ENCODE data around the gene CA10.

The CA10 gene

DNA sequence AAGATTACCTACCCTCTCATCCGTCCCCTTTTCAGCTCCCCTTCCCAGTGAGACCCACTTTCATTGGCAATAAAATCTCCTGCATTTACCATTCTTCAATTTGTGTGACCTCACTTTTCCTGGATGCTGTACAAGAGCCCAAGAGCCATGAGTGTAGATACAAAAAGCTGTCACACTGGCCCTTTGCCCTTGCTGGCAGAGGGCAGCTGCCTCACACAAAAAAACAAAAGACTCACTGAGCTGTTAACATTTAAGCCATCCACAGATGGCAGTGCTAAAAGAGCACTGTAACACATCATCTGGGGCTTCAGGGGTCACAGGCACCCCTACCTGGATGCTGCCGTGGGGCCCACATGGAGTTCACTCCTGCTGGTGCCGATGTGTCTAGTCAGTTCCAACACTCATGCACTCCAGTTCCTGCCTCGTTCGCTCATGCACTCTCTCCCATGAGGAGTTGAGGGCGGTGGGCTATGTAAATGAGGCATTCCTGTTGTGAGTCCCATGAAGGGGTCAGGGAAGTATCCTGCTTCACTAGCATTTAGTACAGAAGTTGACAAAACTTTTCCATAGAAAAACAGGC lies 123.1 kb downstream of the CA10 start:
- no peaks in the 10 kb centered on the region for H3K36me3 ChIP-seq (ENCODE audit: low read length)
- no peaks in the 10 kb centered on the region for H3K9me2 ChIP-seq (replicated peaks; ENCODE audit: insufficient read depth, low read length)
- H3K4me2 ChIP-seq (ENCODE audit: low read depth, low read length, poor library complexity, severe bottlenecking) = no peak overlapping the region
- H3K27me3 ChIP-seq (ENCODE audit: low read length) = no peaks in the 10 kb centered on the region
- no peaks in the 10 kb centered on the region for H4K20me1 ChIP-seq (ENCODE audit: low read depth, low read length)
- H3K9me3 ChIP-seq (ENCODE audit: insufficient read depth, low read length) = no peaks in the 10 kb centered on the region
- TF ChIP-seq EZH2phosphoT487 (conservative IDR thresholded peaks at IDR 0.05; ENCODE audit: low read length) (no peak), CTCF (IDR thresholded peaks at IDR 0.05; ENCODE audit: insufficient read depth, low read length, poor library complexity, severe bottlenecking) (no peak)
- no peak overlapping the region for H3K4me3 ChIP-seq (ENCODE audit: insufficient read depth, low read length, poor library complexity, severe bottlenecking)
- no peak overlapping the region for H3K9ac ChIP-seq (ENCODE audit: low read length)
- no peak overlapping the region for H2AFZ ChIP-seq (ENCODE audit: low read depth, low read length, severe bottlenecking)
- H3K27ac ChIP-seq (ENCODE audit: low read depth, low read length) = no peak overlapping the region
- H3K79me2 ChIP-seq (ENCODE audit: insufficient read depth, low read length) = no peaks in the 10 kb centered on the region
- no peaks in the 10 kb centered on the region for H3F3A ChIP-seq (ENCODE audit: insufficient read depth)

- no peak overlapping the region for H3K9ac ChIP-seq (ENCODE audit: low read length)
- no peak overlapping the region for H3K4me2 ChIP-seq (ENCODE audit: low read depth, low read length, poor library complexity, severe bottlenecking)
- H3K79me2 ChIP-seq (ENCODE audit: insufficient read depth, low read length) = no peaks in the 10 kb centered on the region
- H3K4me3 ChIP-seq (ENCODE audit: insufficient read depth, low read length, poor library complexity, severe bottlenecking) = no peak overlapping the region
- no peaks in the 10 kb centered on the region for H3F3A ChIP-seq (ENCODE audit: insufficient read depth)
- H3K27ac ChIP-seq (ENCODE audit: low read depth, low read length) = no peak overlapping the region
- H3K9me2 ChIP-seq (replicated peaks; ENCODE audit: insufficient read depth, low read length) = no peaks in the 10 kb centered on the region
- no peaks in the 10 kb centered on the region for H3K27me3 ChIP-seq (ENCODE audit: low read length)
- no peaks in the 10 kb centered on the region for H3K9me3 ChIP-seq (ENCODE audit: insufficient read depth, low read length)
- H4K20me1 ChIP-seq (ENCODE audit: low read depth, low read length) = no peaks in the 10 kb centered on the region
- no peaks in the 10 kb centered on the region for H3K36me3 ChIP-seq (ENCODE audit: low read length)
- TF ChIP-seq CTCF (IDR thresholded peaks at IDR 0.05; ENCODE audit: insufficient read depth, low read length, poor library complexity, severe bottlenecking) (no peak), EZH2phosphoT487 (conservative IDR thresholded peaks at IDR 0.05; ENCODE audit: low read length) (no peak)
- H2AFZ ChIP-seq (ENCODE audit: low read depth, low read length, severe bottlenecking) = no peak overlapping the region
These were observed 126.1 kb downstream of the CA10 start for GRCh38 chr17:52032454-52032853.

DNA sequence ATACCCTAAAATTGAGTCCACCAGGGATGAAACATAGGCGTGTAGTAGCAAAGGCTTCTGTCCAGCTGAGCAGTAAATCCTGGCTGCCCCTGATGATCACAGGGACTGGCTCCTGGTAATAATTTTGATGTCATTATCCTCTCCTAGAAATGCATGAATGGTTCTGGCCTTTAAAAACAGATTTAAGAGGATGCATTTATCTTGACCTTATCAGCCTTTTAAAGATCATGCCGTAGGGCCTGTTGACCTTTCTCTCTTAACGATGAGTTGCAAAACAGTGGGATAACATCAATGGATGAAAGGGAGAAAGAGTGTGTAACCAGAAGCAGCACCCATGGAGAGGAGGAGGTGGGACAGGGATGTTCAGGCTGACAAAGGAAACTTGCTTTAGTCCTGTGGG lies 128.5 kb downstream of the CA10 start:
- Histone ChIP-seq H3K36me3 (ENCODE audit: low read length) (no peaks in the 10 kb centered on the region), H3K4me3 (ENCODE audit: insufficient read depth, low read length, poor library complexity, severe bottlenecking) (no peak overlapping the region), H3K27ac (ENCODE audit: low read depth, low read length) (no peak overlapping the region), H2AFZ (ENCODE audit: low read depth, low read length, severe bottlenecking) (no peak overlapping the region), H3K4me2 (ENCODE audit: low read depth, low read length, poor library complexity, severe bottlenecking) (no peak overlapping the region), H3K27me3 (ENCODE audit: low read length) (no peaks in the 10 kb centered on the region), H3K79me2 (ENCODE audit: insufficient read depth, low read length) (no peaks in the 10 kb centered on the region), H4K20me1 (ENCODE audit: low read depth, low read length) (no peaks in the 10 kb centered on the region), H3K9ac (ENCODE audit: low read length) (no peak overlapping the region), H3F3A (ENCODE audit: insufficient read depth) (no peaks in the 10 kb centered on the region), H3K9me3 (ENCODE audit: insufficient read depth, low read length) (no peaks in the 10 kb centered on the region), H3K9me2 (replicated peaks; ENCODE audit: insufficient read depth, low read length) (no peaks in the 10 kb centered on the region)
- TF ChIP-seq EZH2phosphoT487 (conservative IDR thresholded peaks at IDR 0.05; ENCODE audit: low read length) (no peak), CTCF (IDR thresholded peaks at IDR 0.05; ENCODE audit: insufficient read depth, low read length, poor library complexity, severe bottlenecking) (no peak)

Measured in SU-DHL-6 (cell line).